Karpas-422 (cell line): ENCODE results near the gene CRTAP. TPM values are rescaled to one million over a fixed set of nuclear protein-coding genes. Genes with fewer than 3 reads are reported as not detected.

ENCODE experiments used
- DNase-seq: peaks from one replicate; pipeline ENCODE4 v3.0.0-alpha.2; 2015
- H2AFZ ChIP-seq: fragments of 200-600 bp; sonication (generic); 2 replicates; pipeline ENCODE4 v1.6.1; 2014; ENCODE audit warnings: antibody characterized with exemption, low read length, mixed read lengths
- H3K27ac ChIP-seq: fragments of 200-600 bp; sonication (generic); 2 replicates; pipeline ENCODE4 v1.5.1; 2014; ENCODE audit warnings: mild to moderate bottlenecking, low read length, moderate library complexity
- H3K27me3 ChIP-seq: fragments of 200-600 bp; sonication (generic); 2 replicates; pipeline ENCODE4 v1.6.1; 2014; ENCODE audit warnings: low read length, mixed read lengths
- H3K36me3 ChIP-seq: fragments of 200-600 bp; sonication (generic); 2 replicates; pipeline ENCODE4 v1.6.1; 2014; ENCODE audit warnings: low read length, mixed read lengths; ENCODE audit not compliant: insufficient read depth
- H3K4me1 ChIP-seq: fragments of 200-600 bp; sonication (generic); 2 replicates; pipeline ENCODE4 v1.6.1; 2014; ENCODE audit warnings: mild to moderate bottlenecking, low read length, mixed read lengths
- H3K4me2 ChIP-seq: fragments of 200-600 bp; sonication (generic); 2 replicates; pipeline ENCODE4 v1.6.1; 2014; ENCODE audit warnings: low read length, low read depth, mild to moderate bottlenecking; ENCODE audit not compliant: poor library complexity, severe bottlenecking
- H3K4me3 ChIP-seq: fragments of 200-600 bp; sonication (generic); 2 replicates; pipeline ENCODE4 v1.5.1; 2014; ENCODE audit warnings: mild to moderate bottlenecking, antibody characterized with exemption, low read length, mixed read lengths
- H3K79me2 ChIP-seq: fragments of 200-600 bp; sonication (generic); 2 replicates; pipeline ENCODE4 v1.6.1; 2014; ENCODE audit warnings: mild to moderate bottlenecking, low read length, mixed read lengths
- H3K9ac ChIP-seq: fragments of 200-600 bp; sonication (generic); 2 replicates; pipeline ENCODE4 v1.6.0; 2014; ENCODE audit warnings: low read length
- H3K9me2 ChIP-seq: fragments of 200-600 bp; sonication (generic), shearing (Covaris generic); replicated peaks from 2 replicates; pipeline ENCODE4 v1.6.0; 2014; ENCODE audit warnings: mild to moderate bottlenecking, low read length, moderate library complexity; ENCODE audit not compliant: insufficient read depth
- H3K9me3 ChIP-seq: fragments of 300-700, 200-600 bp; sonication (generic); 2 replicates; pipeline ENCODE4 v1.6.1; 2014; ENCODE audit warnings: low read length, mixed read lengths
- H4K20me1 ChIP-seq: fragments of 200-600 bp; sonication (generic); 2 replicates; pipeline ENCODE4 v1.6.1; 2014; ENCODE audit warnings: mild to moderate bottlenecking, antibody characterized with exemption, low read length, low read depth; ENCODE audit not compliant: insufficient read depth
- small RNA-seq: library from RNA; depleted of rRNA; stranded (forward); fragments of <200 nt; gene quantifications from one replicate; pipeline ENCODE3, GENCODE V24; 2014
- total RNA-seq: library from RNA; depleted of rRNA; stranded (reverse); fragments of >200 nt; shearing (Covaris generic); gene quantifications from 2 replicates; pipeline ENCODE4 v1.2.3, GENCODE V29; 2014; ENCODE audit warnings: low replicate concordance; rRNA removed

CRTAP gene
- total RNA-seq, 1 experiment from 2014 or later, result 72.5 TPM

GRCh38 chr3:33196538-33196937 lies 82.7 kb downstream of the CRTAP start:
- no peaks in the 10 kb centered on the region for H3K36me3 ChIP-seq
- no peak overlapping the region for H3K4me3 ChIP-seq
- no peaks in the 10 kb centered on the region for H3K79me2 ChIP-seq
- H3K9me2 ChIP-seq, result no peaks in the 10 kb centered on the region
- no peak overlapping the region for H3K4me2 ChIP-seq
- H3K27ac ChIP-seq, result no peak overlapping the region
- no peaks in the 10 kb centered on the region for H3K9me3 ChIP-seq
- H3K4me1 ChIP-seq, result no peaks in the 10 kb centered on the region
- H3K27me3 ChIP-seq, result no peaks in the 10 kb centered on the region
- H4K20me1 ChIP-seq, result no peaks in the 10 kb centered on the region
- no peak for DNase-seq
- H2AFZ ChIP-seq, result no peak overlapping the region
- no peak overlapping the region for H3K9ac ChIP-seq

Small RNA genes lying within 50 kb of the gene (small RNA-seq; reads per million reads assigned to genes)
- gene AC123900.1, result not detected
- not detected for gene RN7SL296P
- gene SUMO2P10, result not detected

Other genes starting within 250 kb of the CRTAP start
- gene CCR4, start 162.4 kb upstream of the CRTAP start, total RNA-seq, result not detected in 2 replicates
- gene GLB1, start 16.9 kb upstream of the CRTAP start, total RNA-seq, result 41.8 and 43.0 TPM in 2 replicates
- 7.8 and 12.2 TPM in 2 replicates for gene TMPPE, start 16.9 kb upstream of the CRTAP start, total RNA-seq
- not detected in 2 replicates for gene SUSD5, start 104.8 kb downstream of the CRTAP start, total RNA-seq
- gene FBXL2, start 163.4 kb downstream of the CRTAP start, total RNA-seq, result not detected in 2 replicates